H9 (cell line): Measurements from ENCODE around the gene CMTM5. TPM values are rescaled to one million over a fixed set of nuclear protein-coding genes. Genes with fewer than 3 reads are reported as not detected.

Experiments used
- DNase-seq: peaks from one replicate; pipeline ENCODE4 v3.0.0-alpha.2; 2017
- H2AFZ ChIP-seq: one replicate; pipeline ENCODE4 v1.6.1; 2013; ENCODE audit warnings: mild to moderate bottlenecking, low read length, control low read depth, moderate library complexity
- H2AK5ac ChIP-seq: 2 replicates; pipeline ENCODE4 v1.6.1; 2013; ENCODE audit warnings: low read length, control low read depth, mixed read lengths; ENCODE audit not compliant: insufficient read length
- H2BK120ac ChIP-seq: one replicate; pipeline ENCODE4 v1.6.1; 2013; ENCODE audit warnings: low read depth, mild to moderate bottlenecking, low read length, control low read depth, inconsistent platforms; ENCODE audit not compliant: poor library complexity, severe bottlenecking
- H2BK12ac ChIP-seq: 2 replicates; pipeline ENCODE4 v1.6.1; 2013; ENCODE audit warnings: low read length, control low read depth, mixed read lengths, low read depth; ENCODE audit not compliant: insufficient read length
- H2BK15ac ChIP-seq: 2 replicates; pipeline ENCODE4 v1.6.1; 2013; ENCODE audit warnings: low read depth, low read length, control low read depth
- H2BK20ac ChIP-seq: one replicate; pipeline ENCODE4 v1.6.1; 2013; ENCODE audit warnings: low read depth, mild to moderate bottlenecking, low read length, control low read depth, inconsistent platforms; ENCODE audit not compliant: poor library complexity, severe bottlenecking
- H2BK5ac ChIP-seq: 2 replicates; pipeline ENCODE4 v1.6.1; 2013; ENCODE audit warnings: low read length, control low read depth, mixed read lengths; ENCODE audit not compliant: insufficient read length
- H3K14ac ChIP-seq: 2 replicates; pipeline ENCODE4 v1.6.1; 2013; ENCODE audit warnings: low read length, control low read depth; ENCODE audit not compliant: insufficient read depth
- H3K18ac ChIP-seq: 2 replicates; pipeline ENCODE4 v1.6.1; 2013; ENCODE audit warnings: low read depth, mild to moderate bottlenecking, mixed read lengths, low read length, control low read depth; ENCODE audit not compliant: insufficient read length
- H3K23ac ChIP-seq: 2 replicates; pipeline ENCODE4 v1.6.1; 2013; ENCODE audit warnings: low read length, control low read depth, mixed read lengths, low read depth; ENCODE audit not compliant: insufficient read length
- H3K23me2 ChIP-seq: 2 replicates; pipeline ENCODE4 v1.6.1; 2013; ENCODE audit warnings: low read depth, mild to moderate bottlenecking, mixed read lengths, low read length, control low read depth; ENCODE audit not compliant: insufficient read length, poor library complexity, severe bottlenecking
- H3K27ac ChIP-seq: 2 replicates; pipeline ENCODE4 v1.5.1; 2013; ENCODE audit warnings: low read length, control low read depth, mixed read lengths, low read depth; ENCODE audit not compliant: insufficient read length
- H3K27me3 ChIP-seq: 2 replicates; pipeline ENCODE4 v1.6.1; 2013; ENCODE audit warnings: low read length, control low read depth, inconsistent platforms; ENCODE audit not compliant: insufficient read depth
- H3K4ac ChIP-seq: 2 replicates; pipeline ENCODE4 v1.6.1; 2013; ENCODE audit warnings: low read depth, mild to moderate bottlenecking, control low read depth, inconsistent platforms, low read length, moderate library complexity
- H3K4me1 ChIP-seq: 2 replicates; pipeline ENCODE4 v1.6.1; 2013; ENCODE audit warnings: low read length, control low read depth, inconsistent platforms; ENCODE audit not compliant: insufficient read depth
- H3K4me2 ChIP-seq: 2 replicates; pipeline ENCODE4 v1.6.1; 2013; ENCODE audit warnings: low read length, control low read depth, mixed read lengths; ENCODE audit not compliant: insufficient read length, insufficient read depth
- H3K56ac ChIP-seq: 2 replicates; pipeline ENCODE4 v1.6.1; 2013; ENCODE audit warnings: low read depth, mild to moderate bottlenecking, mixed read lengths, low read length, control low read depth; ENCODE audit not compliant: insufficient read length
- H3K79me1 ChIP-seq: 2 replicates; pipeline ENCODE4 v1.6.1; 2013; ENCODE audit warnings: low read depth, mild to moderate bottlenecking, moderate library complexity, low read length, control low read depth, inconsistent platforms; ENCODE audit not compliant: insufficient read depth, poor library complexity, severe bottlenecking
- H3K79me2 ChIP-seq: 2 replicates; pipeline ENCODE4 v1.6.1; 2013; ENCODE audit warnings: low read length, control low read depth, inconsistent platforms; ENCODE audit not compliant: insufficient read depth
- H3K9ac ChIP-seq: 2 replicates; pipeline ENCODE4 v1.6.1; 2013; ENCODE audit warnings: low read length, control low read depth, mixed read lengths; ENCODE audit not compliant: insufficient read length; ENCODE audit errors: extremely low read depth
- H3K9me3 ChIP-seq: one replicate; pipeline ENCODE4 v1.6.1; 2013; ENCODE audit warnings: low read depth, low read length, inconsistent platforms; ENCODE audit not compliant: control insufficient read depth
- H3T11ph ChIP-seq: one replicate; pipeline ENCODE4 v1.6.1; 2013; ENCODE audit warnings: mild to moderate bottlenecking, low read length, control low read depth, inconsistent platforms
- H4K20me1 ChIP-seq: one replicate; pipeline ENCODE4 v1.6.1; 2013; ENCODE audit not compliant: control insufficient read depth, insufficient read length, insufficient read depth
- H4K5ac ChIP-seq: 2 replicates; pipeline ENCODE4 v1.6.1; 2013; ENCODE audit warnings: low read depth, mild to moderate bottlenecking, mixed read lengths, low read length, control low read depth; ENCODE audit not compliant: insufficient read length
- H4K8ac ChIP-seq: replicated peaks from 2 replicates; pipeline ENCODE4 v1.6.1; 2013; ENCODE audit warnings: low read length, control low read depth, mixed read lengths, low read depth; ENCODE audit not compliant: insufficient read length
- H4K91ac ChIP-seq: 2 replicates; pipeline ENCODE4 v1.6.1; 2013; ENCODE audit warnings: low read depth, mild to moderate bottlenecking, moderate library complexity, mixed read lengths, low read length, control low read depth; ENCODE audit not compliant: insufficient read length
- H3K27ac Mint-ChIP-seq, 3 experiments: 2 replicates in 2 of 3; 3 replicates in 1 of 3; pipeline ENCODE4 v1.8.0; 2020 to 2021; ENCODE audit warnings: mixed read lengths in 3 of 3, mild to moderate bottlenecking in 1 of 3, moderate library complexity in 1 of 3
- H3K27me3 Mint-ChIP-seq: 2 replicates; pipeline ENCODE4 v1.8.0; 2021; ENCODE audit warnings: low read depth, mild to moderate bottlenecking, moderate library complexity, mixed read lengths
- H3K36me3 Mint-ChIP-seq, 3 experiments: 2 replicates in 2 of 3; 3 replicates in 1 of 3; pipeline ENCODE4 v1.8.0; 2020 to 2021; ENCODE audit warnings: low read depth in 3 of 3, mixed read lengths in 3 of 3; ENCODE audit not compliant: insufficient read depth in 1 of 3
- H3K4me1 Mint-ChIP-seq, 2 experiments: 2 replicates each; pipeline ENCODE4 v1.8.0; 2020; ENCODE audit warnings: mixed read lengths in 2 of 2
- H3K4me3 Mint-ChIP-seq, 2 experiments: 2 replicates in 1 of 2; 3 replicates in 1 of 2; pipeline ENCODE4 v1.8.0; 2020 to 2021; ENCODE audit warnings: mild to moderate bottlenecking in 2 of 2, mixed read lengths in 2 of 2, moderate library complexity in 1 of 2
- H3K9me3 Mint-ChIP-seq, 2 experiments: 2 replicates in 1 of 2; 3 replicates in 1 of 2; pipeline ENCODE4 v1.8.0; 2020; ENCODE audit warnings: mild to moderate bottlenecking in 2 of 2, mixed read lengths in 2 of 2, moderate library complexity in 1 of 2
- CTCF ChIP-seq: fragments of 200-600 bp; sonication (generic); conservative IDR thresholded peaks from 3 replicates; pipeline ENCODE4 v1.8.0; 2021; ENCODE audit warnings: antibody characterized with exemption, mild to moderate bottlenecking
- WGBS: extraction: QIAGEN DNeasy Blood & Tissue Kit; methylation state at CpG from one replicate; pipeline ENCODE4 v1.1.7; 2013; ENCODE audit warnings: missing lambda C conversion rate, low lambda C conversion rate, mixed read lengths; ENCODE audit not compliant: insufficient read length; ENCODE audit errors: extremely low coverage; 5-methylcytosine and 5-hydroxymethylcytosine counted together
- total RNA-seq: library from RNA; stranded (reverse); gene quantifications from 2 replicates; pipeline ENCODE4 v1.2.1, GENCODE V29; 2021

The CMTM5 gene
- total RNA-seq, 1 experiment from 2014 or later = not detected

GRCh38 chr14:23409966-23410635 is 33.3 kb downstream of the CMTM5 start:
- no peak overlapping the region for H2BK15ac ChIP-seq
- no peak overlapping the region for H4K8ac ChIP-seq
- no peak overlapping the region for H2BK20ac ChIP-seq
- no peak overlapping the region for H3K56ac ChIP-seq
- no CpG with 5 or more reads among the region's 14 CpGs for WGBS
- Mint-ChIP-seq H3K4me3 (no peak overlapping the region), H3K27ac (no peak overlapping the region), H3K4me1 (peaks cover 15 to 17% of the 10 kb centered on the region in 2 experiments), H3K36me3 (no peaks in the 10 kb centered on the region), H3K27me3 (peaks cover 51% of the 10 kb centered on the region), H3K9me3 (no peaks in the 10 kb centered on the region)
- no peak overlapping the region for H3K27ac ChIP-seq
- DNase-seq = no peak
- H3K4ac ChIP-seq = no peak overlapping the region
- H2BK5ac ChIP-seq = no peak overlapping the region
- H4K20me1 ChIP-seq = no peaks in the 10 kb centered on the region
- no peak for TF ChIP-seq CTCF
- H3K14ac ChIP-seq = no peak overlapping the region
- no peak overlapping the region for H4K5ac ChIP-seq
- H2AK5ac ChIP-seq = no peak overlapping the region
- no peaks in the 10 kb centered on the region for H3K79me2 ChIP-seq
- no peak overlapping the region for H3K9ac ChIP-seq
- H4K91ac ChIP-seq = no peak overlapping the region
- no peak overlapping the region for H3K23ac ChIP-seq
- H2BK12ac ChIP-seq = no peak overlapping the region
- no peak overlapping the region for H3T11ph ChIP-seq
- no peaks in the 10 kb centered on the region for H3K27me3 ChIP-seq
- no peaks in the 10 kb centered on the region for H3K9me3 ChIP-seq
- no peaks in the 10 kb centered on the region for H3K4me1 ChIP-seq
- no peak overlapping the region for H3K18ac ChIP-seq
- no peak overlapping the region for H3K4me2 ChIP-seq
- H3K79me1 ChIP-seq = no peaks in the 10 kb centered on the region
- no peak overlapping the region for H2AFZ ChIP-seq
- no peak overlapping the region for H2BK120ac ChIP-seq
- H3K23me2 ChIP-seq = no peaks in the 10 kb centered on the region
